K562 (cell line): ENCODE data around the gene ING4. TPM values are rescaled to one million over a fixed set of nuclear protein-coding genes. Genes with fewer than 3 reads are reported as not detected.

Experiments
- ARID1B ChIP-seq: fragments of 450-650 bp; IDR thresholded peaks from 2 replicates; pipeline ENCODE4 v1.6.1; 2016; ENCODE audit warnings: antibody characterized with exemption, mild to moderate bottlenecking, inconsistent platforms
- BRCA1 ChIP-seq, 2 experiments: fragments of 450-650 bp in 1 of 2; sonication (generic) in 1 of 2; formaldehyde crosslinking in 1 of 2; IDR thresholded peaks; 2 replicates each; pipeline versions ENCODE4 v1.5.0 to v1.6.1; 2017 to 2020; ENCODE audit warnings: mild to moderate bottlenecking in 1 of 2, missing genetic modification reagents in 1 of 2
- CBX1 ChIP-seq: sonication (generic); IDR thresholded peaks from 2 replicates; pipeline ENCODE4 v1.6.1; 2016; ENCODE audit warnings: antibody characterized with exemption, low read depth, mild to moderate bottlenecking
- ESRRB ChIP-seq: fragments of 250-450 bp; sonication (Bioruptor Pico); IDR thresholded peaks from 2 replicates; pipeline ENCODE4 v1.5.0; 2020; ENCODE audit warnings: mild to moderate bottlenecking, moderate library complexity, borderline replicate concordance
- FIP1L1 ChIP-seq: fragments of 200-400 bp; formaldehyde crosslinking; IDR thresholded peaks from 2 replicates; pipeline ENCODE4 v1.6.1; 2018; ENCODE audit warnings: mild to moderate bottlenecking, low read depth, low read length; ENCODE audit not compliant: poor library complexity, severe bottlenecking
- HDAC3 ChIP-seq: fragments of 450-650 bp; IDR thresholded peaks from 2 replicates; pipeline ENCODE4 v1.6.1; 2018; ENCODE audit warnings: borderline replicate concordance, mild to moderate bottlenecking, moderate library complexity; ENCODE audit not compliant: partially characterized antibody
- HDAC8 ChIP-seq: fragments of 450-650 bp; IDR thresholded peaks from 2 replicates; pipeline ENCODE4 v1.6.1; 2016; ENCODE audit warnings: mild to moderate bottlenecking, missing genetic modification characterization, moderate library complexity, missing compliant biosample characterization
- HNRNPLL ChIP-seq: fragments of 200-400 bp; formaldehyde crosslinking; IDR thresholded peaks from 2 replicates; pipeline ENCODE4 v1.6.1; 2017; ENCODE audit warnings: low read length, low read depth, mild to moderate bottlenecking; ENCODE audit not compliant: poor library complexity, severe bottlenecking
- MTA1 ChIP-seq: fragments of 450-650 bp; IDR thresholded peaks from 2 replicates; pipeline ENCODE4 v1.6.1; 2017; ENCODE audit warnings: borderline replicate concordance
- NBN ChIP-seq: fragments of 450-650 bp; IDR thresholded peaks from 2 replicates; pipeline ENCODE4 v1.6.1; 2016; ENCODE audit warnings: low read depth, mild to moderate bottlenecking
- PHB2 ChIP-seq: fragments of 450-650 bp; IDR thresholded peaks from 2 replicates; pipeline ENCODE4 v1.6.1; 2017; ENCODE audit warnings: low read depth
- RBBP5 ChIP-seq: fragments of 200-600 bp; sonication (generic); IDR thresholded peaks from 2 replicates; pipeline ENCODE4 v1.6.1; 2012; ENCODE audit warnings: borderline replicate concordance, mild to moderate bottlenecking, low read length, control low read depth, inconsistent platforms; ENCODE audit not compliant: insufficient read depth, poor library complexity, severe bottlenecking
- SRSF7 ChIP-seq: fragments of 200-400 bp; formaldehyde crosslinking; optimal IDR thresholded peaks from 2 replicates; pipeline ENCODE3; 2017; ENCODE audit warnings: mild to moderate bottlenecking, low read depth, low read length
- TBP ChIP-seq: optimal IDR thresholded peaks from 2 replicates; pipeline ENCODE3; 2011; ENCODE audit warnings: low read depth, low read length, improper control_type of control experiment
- TEAD1 ChIP-seq, 2 experiments: fragments of 450-650 bp in 1 of 2; sonication (generic) in 1 of 2; formaldehyde crosslinking; IDR thresholded peaks; 2 replicates each; pipeline versions ENCODE4 v1.4.0 to v1.8.0; 2020 to 2022; ENCODE audit warnings: mild to moderate bottlenecking in 2 of 2, missing genetic modification reagents in 1 of 2
- ZNF12 ChIP-seq: sonication (generic); formaldehyde crosslinking; IDR thresholded peaks from 2 replicates; pipeline ENCODE4 v1.4.0; 2020; ENCODE audit warnings: mild to moderate bottlenecking, missing genetic modification reagents
- polyA plus RNA-seq, 8 experiments: library from polyadenylated mRNA; depleted of rRNA in 4 of 8; stranded (reverse) in 5 of 8; unstranded in 3 of 8; fragments of >200 nt; fragmentation: Nextera tagmentation in 2 of 8; fragmentation: Illumina TruSeq in 1 of 8; extraction: Ambion mirVana in 2 of 8; extraction: Trizol in 1 of 8; gene quantifications; 2 replicates each; pipeline versions ENCODE4 v1.2.1 to v1.2.3, GENCODE V29; 2011 to 2014; ENCODE audit warnings: inconsistent platforms in 1 of 8, missing spikeins in 1 of 8
- total RNA-seq, 7 experiments: library from RNA; depleted of rRNA in 6 of 7; stranded (reverse); fragments of >200 nt in 6 of 7; fragmentation: Illumina TruSeq in 2 of 7; extraction: Trizol in 2 of 7; gene quantifications; 2 replicates each; pipeline versions ENCODE4 v1.2.1 to v1.2.3, GENCODE V29; 2011 to 2021; ENCODE audit warnings: low replicate concordance in 1 of 7
- TF ChIP-seq, protein P1 (sequence below): sonication (generic); formaldehyde crosslinking; IDR thresholded peaks from 2 replicates; pipeline ENCODE4 v1.8.1; 2022; ENCODE audit warnings: missing genetic modification reagents
- TF ChIP-seq, protein P2 (sequence below): fragments of 450-650 bp; conservative IDR thresholded peaks from 2 replicates; pipeline ENCODE4 v1.6.1; 2016; ENCODE audit warnings: missing genetic modification characterization, low read depth, mild to moderate bottlenecking, missing compliant biosample characterization, moderate library complexity
- TF ChIP-seq, protein P3 (sequence below): fragments of 450-650 bp; IDR thresholded peaks from 2 replicates; pipeline ENCODE4 v1.6.1; 2016; ENCODE audit warnings: low read depth, mild to moderate bottlenecking, moderate library complexity
- TF ChIP-seq, protein P4 (sequence below): fragments of 450-650 bp; formaldehyde crosslinking; IDR thresholded peaks from 2 replicates; pipeline ENCODE4 v1.4.0; 2020; ENCODE audit warnings: mild to moderate bottlenecking, mixed read lengths
- TF ChIP-seq, protein P5 (sequence below): fragments of 450-650 bp; IDR thresholded peaks from 2 replicates; pipeline ENCODE4 v1.6.1; 2018; ENCODE audit warnings: mild to moderate bottlenecking, low read depth; ENCODE audit not compliant: partially characterized antibody

ING4 gene
- total and polyA plus RNA-seq, 9 of the 15 experiments (the other 6 are each of a cell fraction or from before 2014, with no cell fraction given), result 6.6 to 30.2 (median 15.7) TPM

DNA sequence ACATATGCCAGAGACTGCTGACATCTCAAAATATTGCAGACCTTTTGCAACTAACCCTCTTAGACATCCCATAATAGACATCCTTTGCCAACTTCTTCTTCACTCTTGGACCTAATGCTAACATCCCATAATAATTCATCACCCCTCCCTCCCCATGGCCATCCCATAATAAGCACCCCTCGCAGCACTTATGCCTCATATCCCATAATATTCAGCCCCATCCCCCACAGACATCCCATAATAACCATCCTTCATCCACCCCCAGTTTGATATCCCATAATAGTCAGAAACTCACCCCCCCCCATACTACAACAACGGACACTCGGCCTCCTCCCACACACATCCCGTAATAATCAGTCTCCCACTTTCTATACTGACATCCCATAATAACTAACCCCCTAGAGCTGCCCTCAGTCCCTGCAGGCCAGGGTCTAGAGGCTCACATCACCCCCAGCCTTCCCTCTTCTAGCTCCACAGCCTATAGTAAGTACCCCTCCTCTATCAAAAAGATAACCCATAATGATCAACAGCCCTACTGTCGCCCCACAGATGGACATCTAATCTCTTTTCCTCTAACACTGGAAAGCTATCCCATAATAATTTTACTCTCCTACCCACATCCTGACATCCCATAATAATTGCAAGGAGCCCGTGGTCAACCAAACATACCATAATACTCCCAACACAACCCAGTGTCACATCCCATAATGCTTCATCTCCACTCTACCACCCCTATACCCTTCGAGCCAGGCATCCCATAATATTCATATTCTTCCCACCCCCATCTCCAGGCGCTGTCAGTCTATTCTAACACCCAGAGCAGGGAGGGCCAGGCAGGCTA lies 54.9 kb downstream of the ING4 start (continued):
- peak; percentile 71; the same call in 1 of the 2 replicates for TF ChIP-seq NBN
- TF ChIP-seq BRCA1 (IDR thresholded peaks at IDR 0.05), result no peak
- TF ChIP-seq BRCA1 (CRISPR knock-in tag; IDR thresholded peaks at IDR 0.05), result no peak
- TF ChIP-seq CBX1, result no peak
- 0 out of 2 replicates have a peak, but pooled peaks have one; percentile 33 for TF ChIP-seq PHB2
- TF ChIP-seq, protein P1, sequence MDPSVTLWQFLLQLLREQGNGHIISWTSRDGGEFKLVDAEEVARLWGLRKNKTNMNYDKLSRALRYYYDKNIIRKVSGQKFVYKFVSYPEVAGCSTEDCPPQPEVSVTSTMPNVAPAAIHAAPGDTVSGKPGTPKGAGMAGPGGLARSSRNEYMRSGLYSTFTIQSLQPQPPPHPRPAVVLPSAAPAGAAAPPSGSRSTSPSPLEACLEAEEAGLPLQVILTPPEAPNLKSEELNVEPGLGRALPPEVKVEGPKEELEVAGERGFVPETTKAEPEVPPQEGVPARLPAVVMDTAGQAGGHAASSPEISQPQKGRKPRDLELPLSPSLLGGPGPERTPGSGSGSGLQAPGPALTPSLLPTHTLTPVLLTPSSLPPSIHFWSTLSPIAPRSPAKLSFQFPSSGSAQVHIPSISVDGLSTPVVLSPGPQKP (CRISPR knock-in tag), result no peak
- TF ChIP-seq ARID1B, result peak; percentile 72
- TF ChIP-seq, protein P2, sequence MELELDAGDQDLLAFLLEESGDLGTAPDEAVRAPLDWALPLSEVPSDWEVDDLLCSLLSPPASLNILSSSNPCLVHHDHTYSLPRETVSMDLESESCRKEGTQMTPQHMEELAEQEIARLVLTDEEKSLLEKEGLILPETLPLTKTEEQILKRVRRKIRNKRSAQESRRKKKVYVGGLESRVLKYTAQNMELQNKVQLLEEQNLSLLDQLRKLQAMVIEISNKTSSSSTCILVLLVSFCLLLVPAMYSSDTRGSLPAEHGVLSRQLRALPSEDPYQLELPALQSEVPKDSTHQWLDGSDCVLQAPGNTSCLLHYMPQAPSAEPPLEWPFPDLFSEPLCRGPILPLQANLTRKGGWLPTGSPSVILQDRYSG (tag), result peak; percentile 94
- no peak for TF ChIP-seq MTA1
- TF ChIP-seq, protein P3, sequence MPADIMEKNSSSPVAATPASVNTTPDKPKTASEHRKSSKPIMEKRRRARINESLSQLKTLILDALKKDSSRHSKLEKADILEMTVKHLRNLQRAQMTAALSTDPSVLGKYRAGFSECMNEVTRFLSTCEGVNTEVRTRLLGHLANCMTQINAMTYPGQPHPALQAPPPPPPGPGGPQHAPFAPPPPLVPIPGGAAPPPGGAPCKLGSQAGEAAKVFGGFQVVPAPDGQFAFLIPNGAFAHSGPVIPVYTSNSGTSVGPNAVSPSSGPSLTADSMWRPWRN, result peak; percentile 45
- TF ChIP-seq FIP1L1, result no peak
- TF ChIP-seq HNRNPLL, result no peak
- no peak for TF ChIP-seq RBBP5
- TF ChIP-seq ESRRB, result no peak
- TF ChIP-seq ZNF12, result no peak
- TF ChIP-seq TBP, result peak; percentile 7
- no peak for TF ChIP-seq SRSF7
- peak in 1 of 2 experiments; percentile 67; a peak in 2 of 4 replicates for TF ChIP-seq TEAD1 (CRISPR knock-in tag; IDR thresholded peaks at IDR 0.05)
- TF ChIP-seq HDAC3, result peak; percentile 49
- TF ChIP-seq, protein P4, sequence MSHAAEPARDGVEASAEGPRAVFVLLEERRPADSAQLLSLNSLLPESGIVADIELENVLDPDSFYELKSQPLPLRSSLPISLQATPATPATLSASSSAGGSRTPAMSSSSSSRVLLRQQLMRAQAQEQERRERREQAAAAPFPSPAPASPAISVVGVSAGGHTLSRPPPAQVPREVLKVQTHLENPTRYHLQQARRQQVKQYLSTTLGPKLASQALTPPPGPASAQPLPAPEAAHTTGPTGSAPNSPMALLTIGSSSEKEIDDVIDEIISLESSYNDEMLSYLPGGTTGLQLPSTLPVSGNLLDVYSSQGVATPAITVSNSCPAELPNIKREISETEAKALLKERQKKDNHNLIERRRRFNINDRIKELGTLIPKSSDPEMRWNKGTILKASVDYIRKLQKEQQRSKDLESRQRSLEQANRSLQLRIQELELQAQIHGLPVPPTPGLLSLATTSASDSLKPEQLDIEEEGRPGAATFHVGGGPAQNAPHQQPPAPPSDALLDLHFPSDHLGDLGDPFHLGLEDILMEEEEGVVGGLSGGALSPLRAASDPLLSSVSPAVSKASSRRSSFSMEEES (CRISPR knock-in tag), result no peak
- TF ChIP-seq, protein P5, sequence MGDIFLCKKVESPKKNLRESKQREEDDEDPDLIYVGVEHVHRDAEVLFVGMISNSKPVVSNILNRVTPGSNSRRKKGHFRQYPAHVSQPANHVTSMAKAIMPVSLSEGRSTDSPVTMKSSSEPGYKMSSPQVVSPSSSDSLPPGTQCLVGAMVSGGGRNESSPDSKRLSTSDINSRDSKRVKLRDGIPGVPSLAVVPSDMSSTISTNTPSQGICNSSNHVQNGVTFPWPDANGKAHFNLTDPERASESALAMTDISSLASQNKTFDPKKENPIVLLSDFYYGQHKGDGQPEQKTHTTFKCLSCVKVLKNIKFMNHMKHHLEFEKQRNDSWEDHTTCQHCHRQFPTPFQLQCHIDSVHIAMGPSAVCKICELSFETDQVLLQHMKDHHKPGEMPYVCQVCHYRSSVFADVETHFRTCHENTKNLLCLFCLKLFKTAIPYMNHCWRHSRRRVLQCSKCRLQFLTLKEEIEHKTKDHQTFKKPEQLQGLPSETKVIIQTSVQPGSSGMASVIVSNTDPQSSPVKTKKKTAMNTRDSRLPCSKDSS, result no peak
- peak; percentile 91 for TF ChIP-seq HDAC8
